Neutrophil (primary cell): ENCODE data around the gene GLT1D1.

Experiments used
- H3K27ac ChIP-seq: fragments of 200-600 bp; sonication (generic); 2 replicates; pipeline ENCODE4 v1.5.1; 2016; ENCODE audit warnings: mild to moderate bottlenecking, moderate library complexity
- H3K27me3 ChIP-seq: fragments of 200-600 bp; sonication (generic); 2 replicates; pipeline ENCODE4 v1.6.0; 2016; ENCODE audit warnings: mild to moderate bottlenecking
- H3K36me3 ChIP-seq: fragments of 200-600 bp; sonication (generic); 2 replicates; pipeline ENCODE4 v1.5.1; 2017
- H3K4me1 ChIP-seq, 2 experiments: fragments of 200-600 bp in 1 of 2; sonication (generic) in 1 of 2; 1 replicate in 1 of 2; 2 replicates in 1 of 2; pipeline versions ENCODE4 v1.5.1 to v1.6.1; 2013 to 2016; ENCODE audit warnings: low read depth in 1 of 2, low read length in 1 of 2, mild to moderate bottlenecking in 1 of 2, moderate library complexity in 1 of 2; ENCODE audit not compliant: control insufficient read depth in 1 of 2, insufficient read depth in 1 of 2
- H3K4me3 ChIP-seq, 2 experiments: fragments of 200-600 bp in 1 of 2; sonication (generic) in 1 of 2; 1 replicate in 1 of 2; 2 replicates in 1 of 2; pipeline ENCODE4 v1.5.1; 2013 to 2016; ENCODE audit warnings: low read depth in 1 of 2, low read length in 1 of 2, mild to moderate bottlenecking in 1 of 2, moderate library complexity in 1 of 2
- H3K9me3 ChIP-seq: fragments of 200-600 bp; sonication (generic); 2 replicates; pipeline ENCODE4 v1.5.1; 2016
- TF ChIP-seq, protein P1 (sequence below): fragments of 200-600 bp; sonication (generic); IDR thresholded peaks from 2 replicates; pipeline ENCODE4 v1.5.1; 2016; ENCODE audit warnings: antibody characterized with exemption

GLT1D1 gene

DNA sequence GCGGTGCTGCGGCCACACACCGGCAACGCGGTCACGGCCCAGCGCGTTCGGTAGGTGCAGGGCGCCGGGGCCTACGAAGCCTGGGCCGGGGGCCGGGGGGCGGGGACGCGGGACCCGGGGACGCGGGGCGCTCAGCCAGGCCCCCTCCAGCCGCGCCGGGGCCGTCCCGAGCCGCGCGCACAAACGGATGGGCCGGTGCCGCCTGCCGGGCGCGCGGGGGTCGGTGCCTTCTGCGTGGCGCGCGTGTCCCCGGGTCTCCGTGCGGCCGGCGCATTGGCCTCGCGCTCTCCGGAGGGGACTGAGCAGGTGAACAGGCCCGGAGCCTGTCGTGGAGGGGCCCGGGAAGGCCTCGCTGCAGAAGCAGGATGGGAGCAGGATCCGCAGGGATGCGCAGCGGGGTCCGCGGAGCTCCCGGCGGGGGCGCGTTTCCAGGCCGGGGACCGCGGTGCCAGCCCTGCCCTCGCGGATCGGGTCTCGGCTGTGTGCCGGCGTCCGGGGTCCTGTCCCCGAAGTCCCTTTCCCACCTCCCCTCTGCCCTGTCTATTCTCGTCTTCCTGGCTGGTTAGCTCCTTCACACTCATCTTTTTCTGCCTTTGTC is 421 bp downstream of the GLT1D1 start:
- Histone ChIP-seq H3K9me3 (no peaks in the 10 kb centered on the region), H3K36me3 (peaks cover 8% of the 10 kb centered on the region), H3K27ac (peak overlapping the region; percentile 98), H3K4me1 (peaks cover 75 to 79% of the 10 kb centered on the region in 2 experiments), H3K27me3 (no peaks in the 10 kb centered on the region), H3K4me3 (peak overlapping the region; percentile 90 to 100)
- TF ChIP-seq, protein P1, sequence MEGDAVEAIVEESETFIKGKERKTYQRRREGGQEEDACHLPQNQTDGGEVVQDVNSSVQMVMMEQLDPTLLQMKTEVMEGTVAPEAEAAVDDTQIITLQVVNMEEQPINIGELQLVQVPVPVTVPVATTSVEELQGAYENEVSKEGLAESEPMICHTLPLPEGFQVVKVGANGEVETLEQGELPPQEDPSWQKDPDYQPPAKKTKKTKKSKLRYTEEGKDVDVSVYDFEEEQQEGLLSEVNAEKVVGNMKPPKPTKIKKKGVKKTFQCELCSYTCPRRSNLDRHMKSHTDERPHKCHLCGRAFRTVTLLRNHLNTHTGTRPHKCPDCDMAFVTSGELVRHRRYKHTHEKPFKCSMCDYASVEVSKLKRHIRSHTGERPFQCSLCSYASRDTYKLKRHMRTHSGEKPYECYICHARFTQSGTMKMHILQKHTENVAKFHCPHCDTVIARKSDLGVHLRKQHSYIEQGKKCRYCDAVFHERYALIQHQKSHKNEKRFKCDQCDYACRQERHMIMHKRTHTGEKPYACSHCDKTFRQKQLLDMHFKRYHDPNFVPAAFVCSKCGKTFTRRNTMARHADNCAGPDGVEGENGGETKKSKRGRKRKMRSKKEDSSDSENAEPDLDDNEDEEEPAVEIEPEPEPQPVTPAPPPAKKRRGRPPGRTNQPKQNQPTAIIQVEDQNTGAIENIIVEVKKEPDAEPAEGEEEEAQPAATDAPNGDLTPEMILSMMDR = no peak

DNA sequence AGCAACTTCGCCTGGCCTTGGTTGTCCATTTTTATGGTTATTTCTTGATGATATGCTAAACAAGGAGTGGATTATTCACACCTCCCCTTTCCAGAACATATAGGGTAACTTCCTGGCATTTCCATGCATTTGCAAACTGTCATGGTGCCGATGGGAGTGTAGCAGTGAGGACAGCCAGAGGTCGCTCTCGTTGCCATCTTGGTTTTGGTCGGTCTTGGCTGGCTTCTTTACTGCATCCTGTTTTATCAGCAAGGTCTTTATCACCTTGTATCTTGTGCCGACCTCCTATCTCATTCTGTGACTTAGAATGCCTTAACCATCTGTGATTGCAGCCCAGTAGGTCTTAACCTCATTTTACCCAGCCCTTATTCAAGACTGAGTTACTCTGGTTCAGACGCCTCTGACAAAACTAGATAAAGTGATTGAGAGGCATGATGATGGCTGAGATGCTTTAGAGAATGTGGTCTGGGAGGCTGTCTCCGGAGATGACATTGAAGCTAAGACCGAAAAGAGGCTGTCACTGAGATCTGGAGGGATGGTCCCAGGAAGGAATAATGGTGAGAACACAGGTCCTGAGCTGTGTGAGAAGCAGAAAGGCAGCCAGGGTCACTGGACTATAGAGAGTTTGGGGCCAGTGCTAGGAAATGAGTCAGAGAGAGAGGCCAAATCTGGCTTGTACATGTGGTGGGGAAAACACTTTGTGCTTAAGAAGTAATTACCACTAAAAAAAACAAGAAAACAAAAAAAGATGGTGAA is 2.9 kb downstream of the GLT1D1 start:
- H3K4me3 ChIP-seq = peak overlapping the region; percentile 90 to 100
- no peaks in the 10 kb centered on the region for H3K9me3 ChIP-seq
- TF ChIP-seq, protein P1 = no peak
- peak overlapping the region; percentile 98 for H3K27ac ChIP-seq
- no peaks in the 10 kb centered on the region for H3K27me3 ChIP-seq
- peaks cover 25% of the 10 kb centered on the region for H3K36me3 ChIP-seq
- H3K4me1 ChIP-seq = peaks cover 82 to 83% of the 10 kb centered on the region in 2 experiments

DNA sequence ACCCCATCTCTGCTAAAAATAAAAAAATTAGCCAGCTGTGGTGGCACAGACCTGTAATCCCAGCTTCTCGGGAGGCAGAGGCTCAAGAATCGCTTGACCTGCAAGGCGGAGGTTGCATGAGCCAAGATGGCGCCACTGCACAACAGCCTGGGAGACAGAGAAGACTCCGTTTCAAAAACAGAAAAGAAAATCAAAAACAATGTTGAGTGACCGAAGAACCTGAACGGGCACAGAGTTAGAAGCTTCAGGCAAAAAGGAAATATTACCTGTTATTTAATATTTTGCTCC is 3.5 kb downstream of the GLT1D1 start:
- Histone ChIP-seq H3K27me3 (no peaks in the 10 kb centered on the region), H3K36me3 (peaks cover 28% of the 10 kb centered on the region), H3K9me3 (no peaks in the 10 kb centered on the region), H3K4me3 (peak overlapping the region; percentile 90 to 100), H3K27ac (peak overlapping the region; percentile 98), H3K4me1 (peaks cover 82 to 83% of the 10 kb centered on the region in 2 experiments)
- TF ChIP-seq, protein P1 = no peak

DNA sequence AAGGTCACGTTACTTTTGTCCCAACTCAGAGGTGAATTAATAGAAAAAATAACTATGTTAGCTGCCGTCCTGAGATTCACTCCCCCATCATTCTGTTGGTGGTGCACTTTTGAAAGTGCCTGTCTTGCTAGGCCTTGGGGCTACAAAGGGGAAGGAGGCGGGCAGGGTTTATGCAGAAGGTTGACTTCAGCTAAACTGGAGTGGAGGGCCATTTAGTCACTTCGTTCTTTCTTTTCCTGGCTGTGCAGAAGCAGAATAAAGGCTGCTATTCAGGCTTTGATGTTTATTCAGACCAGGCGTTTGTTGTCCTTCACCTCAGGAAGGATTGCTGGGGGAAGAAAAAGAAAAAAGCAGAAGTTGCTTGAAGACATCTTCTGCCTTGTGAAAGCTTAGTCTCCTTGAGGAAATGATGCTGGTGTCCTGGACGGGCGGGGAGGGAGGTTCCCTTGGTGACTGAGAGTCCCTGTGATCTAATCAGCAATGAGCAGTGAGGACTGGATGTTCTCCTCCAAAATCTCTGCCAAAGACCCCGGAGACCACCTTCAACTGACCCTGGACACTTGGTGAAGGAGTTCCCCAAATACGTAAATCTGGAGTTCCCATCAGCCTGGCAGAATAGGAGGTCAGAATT is 4.0 kb downstream of the GLT1D1 start:
- H3K4me1 ChIP-seq = peaks cover 80 to 83% of the 10 kb centered on the region in 2 experiments

DNA sequence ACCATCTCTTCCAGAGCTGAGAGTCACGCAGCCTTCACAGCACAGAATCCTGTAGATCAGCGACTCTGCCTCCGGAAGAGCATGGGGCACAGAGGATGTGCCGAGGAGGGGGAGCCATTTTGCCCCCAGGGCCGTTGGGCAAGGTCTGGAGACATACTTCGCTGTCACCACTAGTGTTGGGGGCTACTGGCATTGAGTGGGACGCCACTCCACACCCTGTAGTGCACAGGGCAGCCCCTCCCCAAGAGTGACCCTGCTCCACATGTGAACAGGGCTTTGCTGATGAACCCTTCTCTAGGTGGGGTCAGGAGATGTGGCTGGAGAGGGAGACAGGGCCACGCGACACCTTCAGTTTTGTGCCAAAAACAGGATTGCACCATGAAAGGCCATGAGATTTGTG is 6.0 kb downstream of the GLT1D1 start:
- Histone ChIP-seq H3K9me3 (no peaks in the 10 kb centered on the region), H3K27me3 (no peaks in the 10 kb centered on the region), H3K36me3 (peaks cover 44% of the 10 kb centered on the region), H3K4me1 (peaks cover 77 to 89% of the 10 kb centered on the region in 2 experiments), H3K27ac (peak overlapping the region; percentile 98), H3K4me3 (no peak overlapping the region)
- TF ChIP-seq, protein P1 = no peak

More for the DNA sequence above, 4.0 kb downstream of the GLT1D1 start:
- H3K9me3 ChIP-seq = no peaks in the 10 kb centered on the region
- peaks cover 31% of the 10 kb centered on the region for H3K36me3 ChIP-seq
- TF ChIP-seq, protein P1 = no peak
- peak overlapping the region; percentile 98 for H3K27ac ChIP-seq
- H3K4me3 ChIP-seq = peak overlapping the region; percentile 90 to 100
- no peaks in the 10 kb centered on the region for H3K27me3 ChIP-seq
